Measurements from ENCODE around the gene SNX21. TPM values are rescaled to one million over a fixed set of nuclear protein-coding genes. Genes with fewer than 3 reads are reported as not detected.

Gene SNX21
- total and polyA plus RNA-seq, 9 of the 15 experiments (the other 6 are each of a cell fraction or from before 2014, with no cell fraction given) = 0.10 to 1.2 (median 0.42) TPM

GRCh38 chr20:45836841-45837240 lies 3.2 kb downstream of the SNX21 start (continued):
- TF ChIP-seq ATF7 (IDR thresholded peaks at IDR 0.05) (no peak), HMGN3 (IDR thresholded peaks at IDR 0.05; ENCODE audit: borderline replicate concordance, extremely low read depth, insufficient read length, low read depth, low read length) (no peak), ZNF699 (CRISPR knock-in tag; IDR thresholded peaks at IDR 0.05; ENCODE audit: insufficient replicate concordance) (no peak), ZNF239 (CRISPR knock-in tag; IDR thresholded peaks at IDR 0.05) (no peak), ZNF143 (CRISPR knock-in tag; IDR thresholded peaks at IDR 0.05) (no peak), CBX1 (IDR thresholded peaks at IDR 0.05; ENCODE audit: low read depth) (no peak), GTF2A2 (tag; IDR thresholded peaks at IDR 0.05) (no peak), NCOA1 (IDR thresholded peaks at IDR 0.05; ENCODE audit: low read depth) (no peak), FIP1L1 (IDR thresholded peaks at IDR 0.05; ENCODE audit: low read depth, low read length, poor library complexity, severe bottlenecking) (no peak)

GRCh38 chr20:45840700-45841198 lies 7.2 kb downstream of the SNX21 start:
- Histone ChIP-seq H3K4me3 (no peak overlapping the region), H3K27me3 (ENCODE audit: control insufficient read depth in 2 of 2, insufficient read depth in 2 of 2, low read length in 2 of 2) (no peaks in the 10 kb centered on the region), H4K20me1 (replicated peaks; ENCODE audit: control insufficient read depth, insufficient read depth, low read length) (no peaks in the 10 kb centered on the region), H2AFZ (ENCODE audit: low read depth, low read length) (no peak overlapping the region), H3K9ac (ENCODE audit: insufficient read depth in 1 of 2, low read depth in 2 of 2, low read length in 2 of 2) (peak overlapping the region in 1 of 2 experiments; percentile 27; a peak in 1 of 4 replicates), H3K79me2 (ENCODE audit: control insufficient read depth, insufficient read depth, low read length) (no peaks in the 10 kb centered on the region), H3K4me2 (ENCODE audit: insufficient read depth, low read length) (no peak overlapping the region), H3K27ac (ENCODE audit: extremely low read depth, low read depth, low read length) (no peak overlapping the region), H3K36me3 (ENCODE audit: control insufficient read depth, insufficient read depth, low read length) (peaks cover 27% of the 10 kb centered on the region; the same call in 2 of the 3 replicates), H3K9me1 (ENCODE audit: control insufficient read depth, insufficient read depth, low read length) (peaks cover 3% of the 10 kb centered on the region), H3K4me1 (replicated peaks in 1 of 2; ENCODE audit: control insufficient read depth in 2 of 2, insufficient read depth in 2 of 2, low read length in 2 of 2) (peaks cover 11 to 19% of the 10 kb centered on the region in 2 experiments), H3K9me3 (replicated peaks; ENCODE audit: control insufficient read depth, insufficient read depth, low read depth, low read length) (no peaks in the 10 kb centered on the region)
- ChIA-PET CTCF (ENCODE audit: low intra/inter-chr PET ratio) (interaction anchor here (0.6 kb wide), 1 partner anchor 53 kb away, joined by 3 read pairs; no protein-coding TSS in a partner anchor), POLR2A (interaction anchor here (0.7 to 4.9 kb wide), 3 partner anchors 11 to 98 kb away, joined by 3 to 19 read pairs (median 8); partner anchors contain the start of gene ACOT8)
- in situ Hi-C loops (cut with MboI) = no loop called here
- TF ChIP-seq MNT (conservative IDR thresholded peaks at IDR 0.05) = no peak
- peak; percentile 58 for TF ChIP-seq POLR2G (IDR thresholded peaks at IDR 0.05; ENCODE audit: low read depth, low read length)
- no peak for TF ChIP-seq PML (IDR thresholded peaks at IDR 0.05; ENCODE audit: low read length)
- TF ChIP-seq ELK3 (CRISPR knock-in tag; IDR thresholded peaks at IDR 0.05) = no peak
- no peak for TF ChIP-seq CBFB (CRISPR knock-in tag; IDR thresholded peaks at IDR 0.05)
- no peak for TF ChIP-seq MIER1 (IDR thresholded peaks at IDR 0.05; ENCODE audit: low read depth)
- TF ChIP-seq LCOR (CRISPR knock-in tag; IDR thresholded peaks at IDR 0.05) = no peak
- TF ChIP-seq ETV5 (CRISPR knock-in tag; IDR thresholded peaks at IDR 0.05; ENCODE audit: low read depth) = no peak
- WGBS (ENCODE audit: insufficient coverage, low coverage, missing lambda C conversion rate) = 87% methylated on average over 25 of the region's 25 CpGs
- intact Hi-C loops (cut with micrococcal nuclease) = no loop called here
- FAIRE-seq = no peak
- no peak for DNase-seq (ENCODE audit: extremely low read depth in 1 of 4, low spot score in 3 of 4)
- BruUV-seq (replicated peaks) = no TSS peak
- ATAC-seq = no peak
